ENCODE data around the gene CYP21A2.
"Not testable (repeated sequence)": the region's sequence is repeated elsewhere in the genome, so short reads cannot be mapped to it uniquely, and the experiment has no call there.

CYP21A2 gene

GRCh38 chr6:32043589-32044380, 5.6 kb downstream of the CYP21A2 start:
- not testable (repeated sequence) for H3K27ac Mint-ChIP-seq, H3K36me3 Mint-ChIP-seq, H3K9me3 Mint-ChIP-seq, ATAC-seq, H3K4me1 Mint-ChIP-seq, H3K4me3 Mint-ChIP-seq
- peaks cover 19% of the 10 kb centered on the region for H3K27me3 Mint-ChIP-seq

- H3K4me1 Mint-ChIP-seq, H3K27ac Mint-ChIP-seq, H3K36me3 Mint-ChIP-seq, H3K4me3 Mint-ChIP-seq, ATAC-seq, H3K9me3 Mint-ChIP-seq: not testable (repeated sequence)
- H3K27me3 Mint-ChIP-seq = peaks cover 19% of the 10 kb centered on the region
These were observed 6.7 kb downstream of the CYP21A2 start for GRCh38 chr6:32044916-32045315.

GRCh38 chr6:32045811-32046449, 7.7 kb downstream of the CYP21A2 start:
- Mint-ChIP-seq H3K27ac (no peak overlapping the region), H3K4me1 (peaks cover 8% of the 10 kb centered on the region), H3K27me3 (peaks cover 27% of the 10 kb centered on the region), H3K4me3 (no peak overlapping the region), H3K36me3 (no peaks in the 10 kb centered on the region), H3K9me3 (no peaks in the 10 kb centered on the region)
- ATAC-seq = no peak

- H3K27ac Mint-ChIP-seq = no peak overlapping the region
- no peak for ATAC-seq
These were observed 8.4 kb downstream of the CYP21A2 start for GRCh38 chr6:32046450-32047083.

GRCh38 chr6:32047084-32047478, 8.9 kb downstream of the CYP21A2 start:
- Mint-ChIP-seq H3K9me3 (no peaks in the 10 kb centered on the region), H3K4me1 (peaks cover 8% of the 10 kb centered on the region), H3K27me3 (peaks cover 29% of the 10 kb centered on the region), H3K36me3 (no peaks in the 10 kb centered on the region), H3K4me3 (no peak overlapping the region), H3K27ac (no peak overlapping the region)
- no peak for ATAC-seq

More at GRCh38 chr6:32046450-32047083, 8.4 kb downstream of the CYP21A2 start:
- H3K36me3 Mint-ChIP-seq = no peaks in the 10 kb centered on the region
- peaks cover 8% of the 10 kb centered on the region for H3K4me1 Mint-ChIP-seq
- peaks cover 29% of the 10 kb centered on the region for H3K27me3 Mint-ChIP-seq
- no peak overlapping the region for H3K4me3 Mint-ChIP-seq
- no peaks in the 10 kb centered on the region for H3K9me3 Mint-ChIP-seq

- no peak for ATAC-seq
- Mint-ChIP-seq H3K27ac (no peak overlapping the region), H3K4me3 (no peak overlapping the region), H3K36me3 (no peaks in the 10 kb centered on the region), H3K4me1 (peaks cover 8% of the 10 kb centered on the region), H3K9me3 (no peaks in the 10 kb centered on the region), H3K27me3 (peaks cover 29% of the 10 kb centered on the region)
These were observed 9.3 kb downstream of the CYP21A2 start for GRCh38 chr6:32047539-32047854.

GRCh38 chr6:32047855-32048766, 9.9 kb downstream of the CYP21A2 start:
- Mint-ChIP-seq H3K4me3 (no peak overlapping the region), H3K36me3 (no peaks in the 10 kb centered on the region)
- peak; percentile 65 for ATAC-seq

GRCh38 chr6:32049149-32049548, 10.9 kb downstream of the CYP21A2 start:
- not testable (repeated sequence) for H3K4me3 Mint-ChIP-seq, H3K36me3 Mint-ChIP-seq, ATAC-seq, H3K27ac Mint-ChIP-seq, H3K9me3 Mint-ChIP-seq, H3K4me1 Mint-ChIP-seq
- peaks cover 28% of the 10 kb centered on the region for H3K27me3 Mint-ChIP-seq

More at GRCh38 chr6:32047855-32048766, 9.9 kb downstream of the CYP21A2 start:
- H3K27me3 Mint-ChIP-seq = peaks cover 29% of the 10 kb centered on the region
- H3K9me3 Mint-ChIP-seq = no peaks in the 10 kb centered on the region
- peaks cover 8% of the 10 kb centered on the region for H3K4me1 Mint-ChIP-seq
- H3K27ac Mint-ChIP-seq = no peak overlapping the region

GRCh38 chr6:32049736-32050135, 11.5 kb downstream of the CYP21A2 start:
- ATAC-seq, H3K27ac Mint-ChIP-seq, H3K9me3 Mint-ChIP-seq, H3K4me1 Mint-ChIP-seq, H3K4me3 Mint-ChIP-seq, H3K36me3 Mint-ChIP-seq: not testable (repeated sequence)
- H3K27me3 Mint-ChIP-seq = peaks cover 34% of the 10 kb centered on the region

- no peak overlapping the region for H3K27ac Mint-ChIP-seq
- peaks cover 8% of the 10 kb centered on the region for H3K4me1 Mint-ChIP-seq
- H3K9me3 Mint-ChIP-seq = no peaks in the 10 kb centered on the region
- no peak for ATAC-seq
- peaks cover 35% of the 10 kb centered on the region for H3K27me3 Mint-ChIP-seq
- H3K4me3 Mint-ChIP-seq = no peak overlapping the region
- no peaks in the 10 kb centered on the region for H3K36me3 Mint-ChIP-seq
These were observed 12.3 kb downstream of the CYP21A2 start for GRCh38 chr6:32050562-32050961.

GRCh38 chr6:32052626-32053025, 14.4 kb downstream of the CYP21A2 start:
- H3K27me3 Mint-ChIP-seq = peaks cover 42% of the 10 kb centered on the region
- not testable (repeated sequence) for H3K27ac Mint-ChIP-seq, H3K9me3 Mint-ChIP-seq, H3K4me1 Mint-ChIP-seq, H3K36me3 Mint-ChIP-seq, ATAC-seq, H3K4me3 Mint-ChIP-seq

GRCh38 chr6:32053314-32053713, 15.1 kb downstream of the CYP21A2 start:
- not testable (repeated sequence) for ATAC-seq, H3K27ac Mint-ChIP-seq

GRCh38 chr6:32055756-32056155, 17.5 kb downstream of the CYP21A2 start:
- not testable (repeated sequence) for H3K36me3 Mint-ChIP-seq, H3K4me1 Mint-ChIP-seq, H3K9me3 Mint-ChIP-seq, H3K27ac Mint-ChIP-seq, ATAC-seq, H3K4me3 Mint-ChIP-seq
- H3K27me3 Mint-ChIP-seq = peaks cover 39% of the 10 kb centered on the region

More at GRCh38 chr6:32053314-32053713, 15.1 kb downstream of the CYP21A2 start:
- not testable (repeated sequence) for H3K4me1 Mint-ChIP-seq, H3K4me3 Mint-ChIP-seq, H3K36me3 Mint-ChIP-seq, H3K9me3 Mint-ChIP-seq
- peaks cover 42% of the 10 kb centered on the region for H3K27me3 Mint-ChIP-seq

- Mint-ChIP-seq H3K4me1 (no peaks in the 10 kb centered on the region), H3K27me3 (peaks cover 35% of the 10 kb centered on the region), H3K9me3 (no peaks in the 10 kb centered on the region), H3K36me3 (no peaks in the 10 kb centered on the region), H3K4me3 (no peak overlapping the region), H3K27ac (no peak overlapping the region)
- ATAC-seq = no peak
These were observed 18.0 kb downstream of the CYP21A2 start for GRCh38 chr6:32056254-32056653.

- Mint-ChIP-seq H3K27me3 (peaks cover 35% of the 10 kb centered on the region), H3K27ac (no peak overlapping the region), H3K4me3 (no peak overlapping the region), H3K4me1 (no peaks in the 10 kb centered on the region), H3K36me3 (no peaks in the 10 kb centered on the region), H3K9me3 (no peaks in the 10 kb centered on the region)
- no peak for ATAC-seq
These were observed 19.8 kb downstream of the CYP21A2 start for GRCh38 chr6:32057966-32058365.

Data from stimulated activated memory B cell treated with anti-CD40 and anti-IgM and Interleukin-4, amounts not matched to agents 10 μg/mL and 1 μg/mL and 100 μg/mL, for 72 hours (primary cell).